Stomach (tissue), 4 donors: ENCODE data around the gene BORCS5.

Source experiments
- POLR2A ChIP-seq, 4 donors: fragments of 450-650 bp; IDR thresholded peaks; one replicate each; pipeline ENCODE4 v1.6.1; 2016; ENCODE audit warnings: antibody characterized with exemption in 4 of 4, control low read depth in 2 of 4, mild to moderate bottlenecking in 1 of 4, moderate library complexity in 1 of 4
- POLR2AphosphoS5 ChIP-seq, 3 donors: sonication (generic); formaldehyde crosslinking; IDR thresholded peaks; one replicate each; pipeline ENCODE4 v1.6.1; 2016; ENCODE audit warnings: antibody characterized with exemption in 3 of 3
- TF ChIP-seq, protein P1 (sequence below), 7 experiments: fragments of 450-650 bp in 4 of 7; fragments of 200-600 bp in 3 of 7; sonication (generic) in 3 of 7; IDR thresholded peaks; one replicate each; pipeline ENCODE4 v1.5.1; 2016 to 2019; ENCODE audit warnings: antibody characterized with exemption in 7 of 7, control low read depth in 2 of 7, mild to moderate bottlenecking in 1 of 7

DNA sequence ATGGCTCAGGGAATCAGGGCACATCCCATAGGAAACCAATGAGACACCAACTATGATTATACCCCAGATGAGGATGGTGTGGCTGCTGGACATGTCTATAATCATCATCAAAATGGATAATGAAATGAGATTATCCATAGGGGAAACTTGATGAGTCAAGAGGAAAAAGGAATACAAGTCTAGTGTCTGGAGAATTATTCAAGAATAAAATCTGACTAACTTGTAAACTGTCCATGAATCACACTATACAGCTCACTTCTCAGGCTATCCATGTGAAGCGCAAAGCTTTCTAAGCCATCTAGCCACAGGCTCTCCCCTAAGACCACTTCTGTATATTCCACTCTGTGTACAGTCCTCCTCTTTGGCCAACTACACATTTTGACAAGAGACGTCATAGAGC is 153.3 kb downstream of the BORCS5 start:
- TF ChIP-seq, protein P1, sequence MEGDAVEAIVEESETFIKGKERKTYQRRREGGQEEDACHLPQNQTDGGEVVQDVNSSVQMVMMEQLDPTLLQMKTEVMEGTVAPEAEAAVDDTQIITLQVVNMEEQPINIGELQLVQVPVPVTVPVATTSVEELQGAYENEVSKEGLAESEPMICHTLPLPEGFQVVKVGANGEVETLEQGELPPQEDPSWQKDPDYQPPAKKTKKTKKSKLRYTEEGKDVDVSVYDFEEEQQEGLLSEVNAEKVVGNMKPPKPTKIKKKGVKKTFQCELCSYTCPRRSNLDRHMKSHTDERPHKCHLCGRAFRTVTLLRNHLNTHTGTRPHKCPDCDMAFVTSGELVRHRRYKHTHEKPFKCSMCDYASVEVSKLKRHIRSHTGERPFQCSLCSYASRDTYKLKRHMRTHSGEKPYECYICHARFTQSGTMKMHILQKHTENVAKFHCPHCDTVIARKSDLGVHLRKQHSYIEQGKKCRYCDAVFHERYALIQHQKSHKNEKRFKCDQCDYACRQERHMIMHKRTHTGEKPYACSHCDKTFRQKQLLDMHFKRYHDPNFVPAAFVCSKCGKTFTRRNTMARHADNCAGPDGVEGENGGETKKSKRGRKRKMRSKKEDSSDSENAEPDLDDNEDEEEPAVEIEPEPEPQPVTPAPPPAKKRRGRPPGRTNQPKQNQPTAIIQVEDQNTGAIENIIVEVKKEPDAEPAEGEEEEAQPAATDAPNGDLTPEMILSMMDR (IDR thresholded peaks at IDR 0.05) = no peak
- TF ChIP-seq POLR2AphosphoS5 (IDR thresholded peaks at IDR 0.05) (no peak), POLR2A (IDR thresholded peaks at IDR 0.05) (no peak)
